Measurements from ENCODE around the gene CENPL.

Gene CENPL, protein sequence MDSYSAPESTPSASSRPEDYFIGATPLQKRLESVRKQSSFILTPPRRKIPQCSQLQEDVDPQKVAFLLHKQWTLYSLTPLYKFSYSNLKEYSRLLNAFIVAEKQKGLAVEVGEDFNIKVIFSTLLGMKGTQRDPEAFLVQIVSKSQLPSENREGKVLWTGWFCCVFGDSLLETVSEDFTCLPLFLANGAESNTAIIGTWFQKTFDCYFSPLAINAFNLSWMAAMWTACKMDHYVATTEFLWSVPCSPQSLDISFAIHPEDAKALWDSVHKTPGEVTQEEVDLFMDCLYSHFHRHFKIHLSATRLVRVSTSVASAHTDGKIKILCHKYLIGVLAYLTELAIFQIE

DNA sequence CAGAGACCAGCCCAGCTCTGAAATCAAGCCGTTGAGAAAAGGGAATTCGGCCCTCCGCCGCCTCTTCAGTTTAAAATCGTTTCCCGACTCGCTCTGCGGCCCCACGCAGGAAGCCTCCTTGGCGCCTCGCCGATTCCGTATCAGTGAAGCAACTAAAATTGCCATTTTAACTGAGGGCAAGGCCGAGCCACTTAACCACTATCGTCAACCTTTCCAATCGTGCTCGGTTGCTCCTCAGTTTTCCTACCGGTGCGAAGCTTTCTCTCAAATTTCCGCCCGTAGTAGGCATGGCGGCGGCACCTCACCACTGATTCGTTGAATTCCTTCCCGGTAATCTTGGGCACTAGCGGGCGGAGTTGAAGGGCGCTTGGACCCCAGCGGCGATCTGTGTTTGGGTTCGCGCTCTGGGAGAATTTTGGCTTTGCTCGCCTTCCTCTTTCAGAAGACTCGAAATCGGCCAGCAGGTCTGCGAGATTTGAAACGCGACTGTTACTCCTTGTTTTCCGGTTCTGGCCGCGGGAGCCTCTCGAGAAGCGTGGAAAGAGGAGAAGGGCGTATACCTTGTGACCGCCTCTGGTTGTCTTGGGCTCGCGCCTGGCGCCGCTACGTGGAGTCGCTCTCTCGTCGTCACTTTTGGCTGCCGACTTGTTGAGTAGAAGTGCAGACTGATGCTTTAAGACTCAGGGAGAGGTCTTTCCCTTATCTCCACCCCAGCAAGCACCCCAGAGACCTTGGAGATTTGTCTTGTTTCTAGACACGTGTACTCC lies at the start of gene CENPL, which contains the start of gene DARS2:
CENPL (minus strand) TSS at position 569 of the 767 bp plus-strand sequence. CDS start 13,584 bp downstream, outside the sequence.
DARS2 (plus strand) TSS at position 359 of the 767 bp plus-strand sequence. CDS start 557 bp downstream, outside the sequence.
- no peak for TF ChIP-seq ZNF274 (IDR thresholded peaks at IDR 0.05; ENCODE audit: low read depth, low read length)
- H3K4me3 ChIP-seq (ENCODE audit: low read length), result peak within 1 kb of the TSS; percentile 94

DNA sequence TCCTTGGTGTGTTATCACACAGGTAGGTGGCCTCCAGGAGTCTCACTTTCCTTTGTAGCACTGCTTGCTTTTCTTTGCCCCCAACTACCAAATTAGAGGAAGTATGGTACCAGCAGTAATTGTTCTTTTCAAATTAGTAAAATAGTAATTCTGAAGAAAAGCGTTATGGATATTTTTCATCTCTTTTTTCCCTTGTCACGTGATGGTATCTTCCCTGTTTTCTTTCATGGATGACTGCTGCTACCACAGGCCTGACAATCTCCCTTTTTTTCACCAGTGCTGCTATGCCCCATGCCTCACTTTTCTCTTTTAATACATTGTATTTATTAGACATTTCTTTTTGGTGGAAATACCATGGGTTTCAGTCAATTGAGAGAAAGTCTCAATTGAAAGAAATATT lies 46.8 kb upstream of the CENPL start:
- H3K4me3 ChIP-seq (ENCODE audit: low read length), result no peak overlapping the region
- no peak for TF ChIP-seq ZNF274 (IDR thresholded peaks at IDR 0.05; ENCODE audit: low read depth, low read length)

DNA sequence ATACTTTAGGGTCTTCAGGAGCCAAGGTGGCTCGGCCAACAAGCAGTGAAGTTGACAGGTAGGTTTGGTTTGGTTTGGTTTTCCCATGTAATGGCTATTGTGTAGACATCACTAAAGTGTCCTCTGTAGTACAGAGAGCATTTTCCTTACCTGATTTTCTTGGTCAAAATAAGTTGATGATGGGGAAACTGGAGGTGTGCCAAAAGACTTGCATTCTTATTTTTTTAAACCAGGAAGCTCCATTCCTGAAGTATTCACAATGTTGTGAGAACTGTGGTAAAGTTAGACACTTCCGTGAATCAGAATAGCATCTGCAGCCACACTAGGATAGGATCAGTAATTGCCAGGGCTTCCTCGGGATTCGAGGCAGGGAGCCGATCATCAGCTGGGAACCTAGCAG lies 46.4 kb upstream of the CENPL start:
- TF ChIP-seq ZNF274 (IDR thresholded peaks at IDR 0.05; ENCODE audit: low read depth, low read length), result no peak
- H3K4me3 ChIP-seq (ENCODE audit: low read length), result no peak overlapping the region

DNA sequence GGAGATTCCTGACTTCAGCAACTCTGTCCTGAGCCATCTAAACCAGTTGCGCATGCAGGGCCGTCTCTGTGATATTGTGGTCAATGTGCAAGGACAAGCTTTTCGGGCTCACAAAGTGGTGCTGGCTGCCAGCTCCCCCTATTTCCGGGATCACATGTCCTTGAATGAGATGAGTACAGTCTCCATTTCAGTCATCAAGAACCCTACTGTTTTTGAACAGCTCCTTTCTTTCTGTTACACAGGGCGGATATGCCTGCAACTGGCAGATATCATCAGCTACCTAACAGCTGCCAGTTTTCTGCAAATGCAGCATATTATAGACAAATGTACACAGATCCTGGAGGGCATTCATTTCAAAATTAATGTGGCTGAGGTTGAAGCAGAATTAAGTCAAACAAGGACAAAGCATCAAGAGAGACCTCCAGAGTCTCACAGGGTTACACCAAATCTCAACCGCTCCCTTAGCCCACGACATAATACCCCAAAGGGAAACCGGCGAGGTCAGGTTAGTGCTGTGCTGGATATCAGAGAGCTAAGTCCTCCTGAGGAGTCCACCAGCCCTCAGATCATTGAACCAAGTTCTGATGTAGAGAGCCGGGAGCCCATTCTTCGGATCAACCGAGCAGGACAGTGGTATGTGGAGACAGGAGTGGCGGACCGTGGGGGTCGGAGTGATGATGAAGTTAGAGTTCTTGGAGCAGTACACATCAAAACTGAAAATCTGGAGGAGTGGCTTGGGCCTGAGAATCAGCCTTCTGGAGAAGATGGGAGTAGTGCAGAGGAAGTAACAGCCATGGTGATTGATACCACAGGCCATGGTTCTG lies 45.8 kb upstream of the CENPL start:
- H3K4me3 ChIP-seq (ENCODE audit: low read length), result peak overlapping the region; percentile 21; the same call in 1 of the 2 replicates

DNA sequence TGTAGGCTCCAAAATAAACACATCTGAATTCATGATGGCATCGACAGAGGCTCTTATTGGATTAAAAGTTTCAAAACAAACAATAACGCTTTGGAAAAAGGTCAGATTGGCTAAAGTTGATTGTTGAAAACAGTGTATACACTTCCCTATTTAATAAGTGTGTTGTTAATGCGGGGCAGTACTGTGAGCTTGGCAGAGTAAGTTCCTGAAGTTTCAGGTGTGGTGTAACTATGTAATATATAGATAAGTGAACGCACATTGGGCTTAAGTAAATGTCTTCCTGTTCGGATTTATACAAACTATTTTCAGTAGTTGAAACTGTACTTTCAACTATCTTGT lies 44.3 kb upstream of the CENPL start:
- no peak for TF ChIP-seq ZNF274 (IDR thresholded peaks at IDR 0.05; ENCODE audit: low read depth, low read length)
- peak overlapping the region; percentile 98 for H3K4me3 ChIP-seq (ENCODE audit: low read length)

More for the DNA sequence above, 45.8 kb upstream of the CENPL start:
- no peak for TF ChIP-seq ZNF274 (IDR thresholded peaks at IDR 0.05; ENCODE audit: low read depth, low read length)

DNA sequence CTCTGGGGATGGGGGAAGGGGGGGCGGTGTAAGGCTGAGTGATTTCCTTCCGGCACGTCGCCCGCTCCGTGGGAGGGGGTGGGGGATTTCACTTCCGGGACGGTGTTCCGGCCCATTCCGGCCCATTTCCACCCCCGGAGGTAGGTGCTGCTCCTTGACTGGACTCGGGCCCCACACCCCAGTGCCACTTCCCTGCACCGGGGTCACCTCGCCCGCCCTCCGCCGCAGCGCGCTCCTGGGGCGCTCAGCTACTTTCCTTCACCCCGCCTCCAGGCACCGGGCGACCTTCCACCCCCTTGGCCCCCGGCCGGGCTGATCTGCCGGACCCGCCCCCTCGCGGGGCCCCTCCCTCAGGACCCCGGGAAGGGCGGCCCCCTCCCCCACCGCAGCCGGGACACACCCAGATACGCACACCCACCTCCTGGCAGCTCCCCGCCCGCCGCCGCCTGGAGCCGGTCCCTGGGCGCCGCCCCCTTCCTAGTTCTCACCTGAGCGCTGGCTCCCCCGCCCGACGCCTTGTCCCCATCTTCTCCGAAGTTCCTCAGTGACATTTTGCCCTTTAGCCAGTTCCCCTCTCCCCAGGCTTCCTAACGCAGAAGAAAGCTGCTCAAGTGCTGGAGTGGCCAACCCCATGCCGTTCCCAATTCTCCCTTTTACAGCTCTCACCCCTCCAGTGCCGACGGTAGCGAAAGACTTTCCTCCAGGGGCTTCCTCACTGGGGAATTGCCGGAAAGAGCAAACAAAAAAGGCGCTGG lies 43.8 kb upstream of the CENPL start, which contains the start of gene ZBTB37:
ZBTB37 (plus strand) TSS at position 115 of the 755 bp plus-strand sequence. CDS start 1,846 bp downstream, outside the sequence.
- no peak for TF ChIP-seq ZNF274 (IDR thresholded peaks at IDR 0.05; ENCODE audit: low read depth, low read length)
- peak within 1 kb of the TSS; percentile 98 for H3K4me3 ChIP-seq (ENCODE audit: low read length)

DNA sequence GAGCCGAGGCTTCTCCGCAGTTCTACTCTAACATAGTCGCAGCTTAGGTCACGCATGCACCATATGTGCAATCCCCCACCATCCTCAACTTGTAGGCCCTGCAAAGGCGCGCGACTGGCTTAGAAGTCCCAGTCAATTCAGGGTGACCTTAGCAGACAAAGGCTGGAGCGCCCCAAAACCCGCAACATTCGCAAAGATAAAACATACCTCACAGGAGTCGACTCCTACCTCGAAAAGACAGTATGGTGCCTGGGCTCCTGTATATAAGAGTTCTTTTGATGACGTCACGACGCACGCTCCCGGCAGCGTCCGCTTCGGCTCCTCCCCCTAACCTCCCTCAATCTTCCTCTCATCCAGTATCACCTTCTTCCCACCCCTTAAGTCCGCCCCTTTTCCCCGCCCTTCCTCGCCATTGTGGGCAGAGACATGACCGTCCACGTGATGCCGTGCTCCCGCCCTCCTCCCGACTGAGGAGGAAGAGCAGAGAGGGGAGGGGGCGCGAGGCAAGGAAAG lies 43.1 kb upstream of the CENPL start, which contains the start of gene GAS5:
GAS5 (minus strand) TSS at position 237 of the 513 bp plus-strand sequence.
- peak within 1 kb of the TSS; percentile 98 for H3K4me3 ChIP-seq (ENCODE audit: low read length)
- TF ChIP-seq ZNF274 (IDR thresholded peaks at IDR 0.05; ENCODE audit: low read depth, low read length), result no peak

DNA sequence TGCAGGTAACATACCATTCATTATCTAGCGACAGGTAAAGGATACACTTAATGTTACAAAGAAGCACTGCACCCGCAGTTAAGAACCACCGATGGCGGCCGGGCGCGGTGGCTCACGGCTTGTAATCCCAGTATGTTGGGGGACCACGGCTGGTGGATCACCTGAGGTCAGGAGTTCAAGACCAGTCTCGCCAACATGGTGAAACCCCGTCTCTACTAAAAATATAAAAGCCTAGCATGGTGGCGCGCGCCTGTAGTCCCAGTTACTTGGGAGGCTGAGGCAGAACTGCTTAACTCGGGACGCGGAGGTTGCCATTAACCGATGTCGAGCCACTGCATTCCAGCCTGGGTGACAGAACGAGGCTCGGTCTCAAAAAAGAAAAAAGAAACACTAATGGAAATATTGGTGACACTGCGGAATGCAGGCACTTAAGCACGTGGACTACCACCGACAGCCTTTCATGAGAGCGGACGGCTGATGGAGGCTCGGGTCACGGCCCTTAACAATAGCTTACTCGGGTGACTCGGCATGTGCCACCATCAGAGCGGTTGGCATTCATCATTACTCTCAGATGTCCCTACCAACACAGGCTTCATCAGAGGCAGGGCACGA lies 42.6 kb upstream of the CENPL start:
- no peak for TF ChIP-seq ZNF274 (IDR thresholded peaks at IDR 0.05; ENCODE audit: low read depth, low read length)
- H3K4me3 ChIP-seq (ENCODE audit: low read length), result peak overlapping the region; percentile 83

DNA sequence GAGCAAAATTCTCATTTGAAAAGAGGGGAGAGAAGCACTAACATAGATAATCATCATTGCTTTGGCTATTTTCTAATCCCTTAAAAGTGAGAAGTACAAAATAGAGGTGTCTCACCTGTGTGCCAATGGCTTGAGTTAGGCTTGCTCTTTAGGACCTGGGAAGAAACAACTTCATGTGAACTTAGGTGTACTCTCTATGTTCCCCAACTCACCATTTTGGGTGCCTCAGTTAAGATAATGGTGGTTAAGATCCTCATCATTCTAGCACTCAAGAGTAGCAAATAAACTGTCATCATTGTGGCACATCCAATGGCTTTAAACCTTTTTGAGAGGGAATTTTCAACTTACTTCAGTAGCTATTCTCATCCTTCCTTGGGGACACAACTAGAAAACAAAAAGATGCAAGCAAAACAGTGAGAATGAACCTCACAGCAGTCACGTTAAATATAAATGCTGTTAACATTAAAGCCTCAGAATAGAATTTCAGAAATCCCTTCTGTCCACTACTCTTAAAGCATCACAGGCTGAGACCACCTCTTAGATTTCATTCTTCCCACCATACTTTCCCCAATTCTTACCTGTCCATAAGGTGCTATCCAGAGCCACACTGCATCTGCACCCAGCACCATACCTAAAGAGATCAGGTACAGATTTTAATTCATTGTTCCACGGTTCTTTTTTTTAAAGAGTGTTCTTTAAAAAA lies 41.9 kb upstream of the CENPL start:
- H3K4me3 ChIP-seq (ENCODE audit: low read length), result peak overlapping the region; percentile 83
- no peak for TF ChIP-seq ZNF274 (IDR thresholded peaks at IDR 0.05; ENCODE audit: low read depth, low read length)

DNA sequence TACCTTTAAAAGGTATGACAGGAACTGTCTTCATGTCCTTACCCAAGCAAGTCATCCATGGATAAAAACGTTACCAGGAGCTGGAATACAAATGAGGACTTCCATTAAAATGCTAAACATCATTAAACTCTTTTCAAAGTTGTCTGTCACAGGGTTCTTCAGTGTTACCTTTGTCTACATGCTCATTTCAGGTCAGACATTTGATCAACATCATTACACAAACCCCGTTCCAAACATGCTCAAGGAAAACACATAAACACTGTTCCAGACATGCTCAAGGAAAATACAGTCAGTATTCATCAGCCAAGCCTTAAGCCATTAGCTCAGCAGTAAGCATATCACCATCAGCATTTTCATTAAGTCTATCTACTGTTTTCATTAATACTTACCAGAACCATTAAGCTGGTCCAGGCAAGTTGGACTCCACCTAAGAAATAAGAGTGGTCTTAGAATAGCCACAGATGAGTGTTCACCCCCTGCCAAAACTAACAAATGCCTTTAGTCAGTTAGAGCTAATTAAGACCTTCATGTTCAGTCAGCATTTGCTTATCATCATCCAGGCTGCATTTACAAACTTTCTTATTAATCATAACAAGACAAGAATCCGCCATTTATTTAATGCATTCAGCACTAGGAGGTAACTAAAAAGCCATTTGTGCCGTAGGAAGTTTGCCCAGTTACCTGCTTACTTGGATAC lies 40.9 kb upstream of the CENPL start:
- TF ChIP-seq ZNF274 (IDR thresholded peaks at IDR 0.05; ENCODE audit: low read depth, low read length), result no peak
- H3K4me3 ChIP-seq (ENCODE audit: low read length), result peak overlapping the region; percentile 83; the same call in 1 of the 2 replicates

DNA sequence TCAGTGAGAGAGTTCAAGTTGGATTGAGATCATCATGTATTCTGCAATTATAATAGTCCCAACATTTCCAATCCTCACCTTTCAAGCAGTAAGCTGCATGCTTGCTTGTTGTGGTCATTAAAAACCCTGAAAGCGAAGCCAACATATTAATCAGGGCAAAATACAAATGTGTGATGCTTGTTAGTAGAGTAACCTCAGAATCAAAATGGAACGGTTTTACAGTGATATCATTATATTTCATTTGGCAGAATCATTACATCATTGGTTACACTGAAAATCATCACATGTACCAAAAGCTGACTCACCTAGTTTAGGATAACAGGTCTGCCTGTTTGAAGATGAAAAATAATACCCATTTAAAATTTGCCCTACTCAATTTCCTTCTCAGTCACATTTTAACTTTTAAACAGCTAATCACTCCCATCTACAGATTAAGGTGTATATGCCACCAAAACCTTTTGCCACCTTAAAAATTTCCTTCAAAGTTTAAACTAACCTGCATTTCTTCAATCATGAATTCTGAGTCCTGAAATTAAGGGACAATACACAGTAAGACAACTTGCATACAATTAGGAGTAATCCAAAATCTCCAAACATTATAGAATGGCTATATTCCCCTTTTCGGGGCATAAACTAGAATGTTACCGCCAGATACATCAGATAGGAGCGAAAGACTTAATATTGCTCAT lies 39.6 kb upstream of the CENPL start:
- H3K4me3 ChIP-seq (ENCODE audit: low read length), result peak overlapping the region; percentile 83
- TF ChIP-seq ZNF274 (IDR thresholded peaks at IDR 0.05; ENCODE audit: low read depth, low read length), result no peak

Data from GM08714 (cell line).